PC-9 (cell line): ENCODE measurements around the gene NFYC. TPM values are rescaled to one million over a fixed set of nuclear protein-coding genes. Genes with fewer than 3 reads are reported as not detected.

ENCODE experiments used
- BruUV-seq: library from RNA; stranded (reverse); fragments of 400-500 nt; replicated peaks from 2 replicates; lab custom pipeline; 2021; lab: Mats Ljungman, UMichigan
- CTCF ChIA-PET: fragments of 300-600 bp; sonication (Branson Sonifier 250); formaldehyde crosslinking; loops from one replicate; lab custom pipeline; 2022; ENCODE audit warnings: antibody characterized with exemption; lab: Charles Lee
- POLR2A ChIA-PET: fragments of 300-600 bp; sonication (Branson Sonifier 250); formaldehyde crosslinking; loops from one replicate; lab custom pipeline; 2022; ENCODE audit warnings: antibody characterized with exemption; ENCODE audit not compliant: unreplicated experiment; lab: Charles Lee
- DNase-seq, 2 experiments: peaks; one replicate each; pipeline versions ENCODE4 v3.0.0 to v3.0.0-alpha.2; 2015 to 2022; ENCODE audit warnings: mixed read lengths in 1 of 2
- H2AFZ ChIP-seq: fragments of 200-600 bp; sonication (generic); 2 replicates; pipeline ENCODE4 v1.8.1; 2017; ENCODE audit warnings: antibody characterized with exemption
- H3F3A ChIP-seq: fragments of 200-600 bp; sonication (generic); 2 replicates; pipeline ENCODE4 v1.8.1; 2017; ENCODE audit warnings: antibody characterized with exemption, mild to moderate bottlenecking, low read depth; ENCODE audit not compliant: insufficient read depth
- H3K27ac ChIP-seq: fragments of 200-600 bp; sonication (generic); 2 replicates; pipeline ENCODE4 v1.6.1; 2016; ENCODE audit warnings: mixed run types
- H3K27me3 ChIP-seq: fragments of 200-600 bp; sonication (generic); 2 replicates; pipeline ENCODE4 v1.6.1; 2016; ENCODE audit warnings: low read depth, mixed run types; ENCODE audit not compliant: insufficient read depth
- H3K36me3 ChIP-seq: fragments of 200-600 bp; sonication (generic); 2 replicates; pipeline ENCODE4 v1.6.1; 2016; ENCODE audit warnings: low read depth, mixed run types
- H3K4me1 ChIP-seq: fragments of 200-600 bp; sonication (generic); replicated peaks from 2 replicates; pipeline ENCODE4 v1.6.1; 2016; ENCODE audit warnings: mixed run types; ENCODE audit not compliant: insufficient read depth
- H3K4me2 ChIP-seq: fragments of 200-600 bp; sonication (generic); 2 replicates; pipeline ENCODE4 v1.6.1; 2017; ENCODE audit warnings: mixed run types
- H3K4me3 ChIP-seq: fragments of 200-600 bp; sonication (generic); 2 replicates; pipeline ENCODE4 v1.6.1; 2016; ENCODE audit warnings: mixed run types
- H3K79me2 ChIP-seq: fragments of 200-600 bp; sonication (generic); 2 replicates; pipeline ENCODE4 v1.6.1; 2017; ENCODE audit warnings: low read depth, mixed run types
- H3K9me2 ChIP-seq: fragments of 200-600 bp; sonication (generic); 2 replicates; pipeline ENCODE4 v1.8.1; 2017; ENCODE audit warnings: mild to moderate bottlenecking; ENCODE audit not compliant: insufficient read depth
- H3K9me3 ChIP-seq: fragments of 200-600 bp; sonication (generic); 2 replicates; pipeline ENCODE4 v1.8.1; 2016; ENCODE audit warnings: low read depth; ENCODE audit not compliant: insufficient read depth
- H4K20me1 ChIP-seq: fragments of 200-600 bp; sonication (generic); 2 replicates; pipeline ENCODE4 v1.8.1; 2017; ENCODE audit not compliant: insufficient read depth
- CTCF ChIP-seq: fragments of 200-600 bp; sonication (generic); conservative IDR thresholded peaks from 2 replicates; pipeline ENCODE4 v1.6.1; 2017; ENCODE audit warnings: mixed run types, antibody characterized with exemption, mild to moderate bottlenecking, moderate library complexity
- EZH2 ChIP-seq: fragments of 200-600 bp; sonication (generic); IDR thresholded peaks from 2 replicates; pipeline ENCODE4 v1.8.0; 2017; ENCODE audit warnings: antibody characterized with exemption, low read depth
- intact Hi-C: fragments of 100-400 bp; cut with micrococcal nuclease; formaldehyde crosslinking; loops from one replicate; pipeline ENCODE4 v1.10.0; 2022; ENCODE audit not compliant: unreplicated experiment
- total RNA-seq: library from RNA; stranded (reverse); gene quantifications from 2 replicates; pipeline ENCODE4 v1.2.3, GENCODE V29; 2021

Gene NFYC
- total RNA-seq, 1 experiment from 2014 or later: 91.1 TPM

GRCh38 chr1:40784771-40785151 is 93.3 kb downstream of the NFYC start:
- Histone ChIP-seq H3K79me2 (no peaks in the 10 kb centered on the region), H3K4me1 (no peaks in the 10 kb centered on the region), H2AFZ (no peak overlapping the region), H3K9me3 (no peaks in the 10 kb centered on the region), H3K4me2 (no peak overlapping the region), H4K20me1 (no peaks in the 10 kb centered on the region), H3K9me2 (no peaks in the 10 kb centered on the region), H3K27me3 (no peaks in the 10 kb centered on the region; the same call in 1 of the 2 replicates), H3F3A (peaks cover 7% of the 10 kb centered on the region; the same call in 1 of the 2 replicates), H3K27ac (no peak overlapping the region), H3K36me3 (no peaks in the 10 kb centered on the region), H3K4me3 (no peak overlapping the region)
- POLR2A ChIA-PET: no interaction called here
- TF ChIP-seq CTCF: no peak
- TF ChIP-seq EZH2: no peak
- CTCF ChIA-PET: no interaction called here
- no peak for DNase-seq
- no TSS peak for BruUV-seq
- intact Hi-C loops: no loop called here

DNA sequence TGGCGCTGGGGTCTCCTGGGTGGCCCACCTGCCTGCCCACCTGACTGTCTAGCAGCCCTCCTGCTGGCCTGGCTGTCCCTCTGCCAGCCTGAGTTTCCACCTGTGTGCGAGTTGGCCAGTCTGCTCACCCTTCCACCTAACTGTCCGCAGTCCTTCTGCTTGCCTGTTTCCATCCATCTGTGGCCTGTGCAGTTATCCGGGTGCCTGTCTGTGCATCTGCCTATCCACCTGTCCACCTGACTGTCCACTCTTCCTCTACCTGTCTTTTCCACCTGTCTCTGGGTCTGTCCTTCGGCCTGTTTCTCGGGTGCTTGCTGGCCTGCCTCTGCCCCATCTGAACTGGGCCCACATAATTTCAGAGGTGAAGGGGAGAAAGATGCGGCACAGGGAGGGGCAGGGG is 93.9 kb downstream of the NFYC start:
- no peaks in the 10 kb centered on the region for H3K79me2 ChIP-seq
- no peak overlapping the region for H3K27ac ChIP-seq
- no peaks in the 10 kb centered on the region for H3K36me3 ChIP-seq
- H3K9me2 ChIP-seq: no peaks in the 10 kb centered on the region
- DNase-seq: no peak
- CTCF ChIA-PET: no interaction called here
- TF ChIP-seq CTCF (no peak), EZH2 (no peak)
- no peaks in the 10 kb centered on the region for H4K20me1 ChIP-seq
- no peaks in the 10 kb centered on the region for H3K9me3 ChIP-seq
- 0 out of 2 replicates have a peak, but pooled peaks cover 3% of the 10 kb centered on the region for H3F3A ChIP-seq
- intact Hi-C loops: no loop called here
- H3K4me2 ChIP-seq: no peak overlapping the region
- no peak overlapping the region for H3K4me3 ChIP-seq
- POLR2A ChIA-PET: no interaction called here
- BruUV-seq: no TSS peak
- H3K27me3 ChIP-seq: no peaks in the 10 kb centered on the region; the same call in 1 of the 2 replicates
- no peaks in the 10 kb centered on the region for H3K4me1 ChIP-seq
- no peak overlapping the region for H2AFZ ChIP-seq

DNA sequence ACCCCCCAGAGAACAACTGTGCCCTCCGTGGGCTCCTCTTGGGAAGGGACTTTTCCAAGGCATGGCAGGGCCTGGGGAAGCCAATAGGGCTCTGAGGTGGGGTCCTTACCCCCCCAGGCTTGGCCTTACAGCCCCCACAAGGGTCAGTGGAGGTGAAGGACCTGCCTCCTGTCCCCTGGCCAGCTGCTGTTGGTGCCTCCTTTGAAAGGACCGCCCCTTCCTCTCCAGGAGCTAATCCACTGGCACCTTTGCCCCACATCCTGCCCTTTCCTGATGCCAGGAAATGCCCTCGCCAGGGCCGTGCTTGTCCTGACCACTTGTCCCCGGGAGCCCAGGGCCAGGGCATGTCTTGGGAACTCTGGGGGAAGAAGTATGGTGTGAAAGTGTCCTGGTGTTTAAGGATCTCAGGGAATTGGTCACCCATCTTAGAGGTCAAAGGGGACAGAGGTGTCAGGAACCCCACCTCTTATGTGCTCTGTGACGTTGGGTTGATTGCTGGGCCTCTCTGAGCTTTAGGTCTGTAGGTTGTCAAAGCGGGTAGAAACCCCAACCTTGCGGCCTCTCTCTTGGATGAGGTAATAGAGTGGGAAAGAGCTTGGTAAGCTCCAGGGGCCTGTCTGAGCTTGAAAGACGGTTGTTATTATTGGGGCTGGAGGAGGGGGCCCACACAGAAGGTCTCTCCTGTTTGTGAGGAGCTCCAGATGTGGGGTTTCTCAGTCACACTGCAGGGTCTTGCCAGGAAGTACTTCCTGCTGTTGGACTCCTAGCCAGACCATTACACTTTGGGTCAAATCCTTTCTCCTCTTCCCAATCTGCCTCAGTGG is 94.9 kb downstream of the NFYC start:
- H3K4me3 ChIP-seq: no peak overlapping the region
- intact Hi-C loops: no loop called here
- H3F3A ChIP-seq: 0 out of 2 replicates have a peak, but pooled peaks cover 3% of the 10 kb centered on the region
- no peaks in the 10 kb centered on the region for H3K79me2 ChIP-seq
- TF ChIP-seq EZH2 (no peak), CTCF (no peak)
- H3K4me1 ChIP-seq: no peaks in the 10 kb centered on the region
- BruUV-seq: no TSS peak
- no peak overlapping the region for H2AFZ ChIP-seq
- no peaks in the 10 kb centered on the region for H3K36me3 ChIP-seq
- POLR2A ChIA-PET: no interaction called here
- no peaks in the 10 kb centered on the region for H3K9me2 ChIP-seq
- H4K20me1 ChIP-seq: no peaks in the 10 kb centered on the region
- H3K9me3 ChIP-seq: no peaks in the 10 kb centered on the region
- H3K27ac ChIP-seq: no peak overlapping the region
- DNase-seq: no peak
- CTCF ChIA-PET: no interaction called here
- no peaks in the 10 kb centered on the region; the same call in 1 of the 2 replicates for H3K27me3 ChIP-seq
- H3K4me2 ChIP-seq: no peak overlapping the region
